ENCODE measurements around the gene HOXC6.
A peak's percentile ranks its signal among the peaks of the same experiment; 100 is the strongest.

HOXC6 gene

GRCh38 chr12:54016051-54016450 lies 12.2 kb upstream of the HOXC6 start:
- DNase-seq: no peak

- DNase-seq: peak; percentile 84
Measured at GRCh38 chr12:54016478-54016964, 11.7 kb upstream of the HOXC6 start.

GRCh38 chr12:54017027-54017788 lies 11.0 kb upstream of the HOXC6 start:
- peak; percentile 76 for DNase-seq

GRCh38 chr12:54017878-54018467 lies 10.3 kb upstream of the HOXC6 start:
- peak; percentile 90 for DNase-seq

- peak; percentile 28 for DNase-seq
Measured at GRCh38 chr12:54018468-54018984, 9.7 kb upstream of the HOXC6 start.

- peak; percentile 27 for DNase-seq
Measured at GRCh38 chr12:54019091-54019811, 9.0 kb upstream of the HOXC6 start.

GRCh38 chr12:54019924-54020590 lies 8.2 kb upstream of the HOXC6 start:
- no peak for DNase-seq

- no peak for DNase-seq
Measured at GRCh38 chr12:54020591-54021405, 7.4 kb upstream of the HOXC6 start.

GRCh38 chr12:54021432-54022013 lies 6.7 kb upstream of the HOXC6 start:
- DNase-seq: no peak

GRCh38 chr12:54022960-54023884 lies 5.0 kb upstream of the HOXC6 start:
- no peak for DNase-seq

- DNase-seq: no peak
Measured at GRCh38 chr12:54024127-54024526, 4.1 kb upstream of the HOXC6 start.

- DNase-seq: no peak
Measured at GRCh38 chr12:54024581-54025305, 3.5 kb upstream of the HOXC6 start.

- no peak for DNase-seq
Measured at GRCh38 chr12:54025499-54026405, 2.5 kb upstream of the HOXC6 start.

GRCh38 chr12:54026640-54027441 lies 1.4 kb upstream of the HOXC6 start:
- no peak for DNase-seq

- DNase-seq: no peak
Measured at GRCh38 chr12:54027442-54027786, 826 bp upstream of the HOXC6 start.

GRCh38 chr12:54029529-54030441 lies 1.5 kb downstream of the HOXC6 start:
- no peak for DNase-seq

- no peak for DNase-seq
Measured at GRCh38 chr12:54030442-54030801, 2.2 kb downstream of the HOXC6 start.

Data from NCI-H1105 treated with DMSO at 0.1 percent for 48 hours (cell line).